Vagina (tissue), 2 donors: ENCODE data around the gene RFX6.

Experiments used
- CTCF ChIP-seq, 3 experiments: fragments of 450-650 bp in 2 of 3; fragments of 200-600 bp in 1 of 3; sonication (generic) in 1 of 3; IDR thresholded peaks; one replicate each; pipeline ENCODE4 v1.5.1; 2017 to 2019; ENCODE audit warnings: antibody characterized with exemption in 3 of 3, mild to moderate bottlenecking in 2 of 3, moderate library complexity in 2 of 3
- POLR2A ChIP-seq, 2 donors: fragments of 450-650 bp; IDR thresholded peaks; one replicate each; pipeline ENCODE4 v1.6.1; 2017; ENCODE audit warnings: antibody characterized with exemption in 2 of 2, mild to moderate bottlenecking in 2 of 2, moderate library complexity in 2 of 2
- POLR2AphosphoS5 ChIP-seq, 2 donors: sonication (generic); formaldehyde crosslinking; IDR thresholded peaks; one replicate each; pipeline ENCODE4 v1.9.0; 2017; ENCODE audit warnings: antibody characterized with exemption in 2 of 2, mild to moderate bottlenecking in 2 of 2, low read depth in 1 of 2; ENCODE audit not compliant: insufficient read depth in 1 of 2

GRCh38 chr6:116922853-116923548 lies 46.0 kb downstream of the RFX6 start:
- TF ChIP-seq CTCF (IDR thresholded peaks at IDR 0.05): no peak
- no peak for TF ChIP-seq POLR2AphosphoS5 (IDR thresholded peaks at IDR 0.05; ENCODE audit: insufficient read depth in 1 of 2, low read depth in 1 of 2)
- no peak for TF ChIP-seq POLR2A (IDR thresholded peaks at IDR 0.05)
